Measurements from ENCODE around the gene GRB10. TPM values are rescaled to one million over a fixed set of nuclear protein-coding genes. Genes with fewer than 3 reads are reported as not detected.

The GRB10 gene
- total and polyA plus RNA-seq, 4 donors, result 11.6 to 68.6 (median 41.0) TPM

DNA sequence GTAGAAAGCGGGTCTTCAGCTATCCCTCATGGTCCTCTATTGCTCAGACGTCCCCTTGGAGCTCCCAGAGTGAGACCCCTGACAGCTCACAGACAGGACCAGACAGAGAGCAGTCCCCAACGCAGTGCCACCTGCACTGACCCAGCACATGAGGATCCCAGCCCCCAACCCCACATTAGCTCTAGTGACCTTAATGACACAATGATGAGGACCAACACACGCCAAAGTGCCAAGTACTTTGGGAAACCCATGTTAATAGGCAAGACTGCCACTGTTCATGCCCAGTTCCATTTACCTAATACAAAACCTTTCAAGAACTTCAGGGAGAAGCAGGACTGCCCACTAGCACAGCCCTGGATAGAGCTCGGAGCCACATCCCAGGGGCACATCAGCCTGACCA is 5.7 kb upstream of the GRB10 start:
- peaks cover 3 to 25% (median 8%) of the 10 kb centered on the region in 5 donors for H3K4me1 ChIP-seq (ENCODE audit: control insufficient read depth in 5 of 5, insufficient read depth in 5 of 5, low read length in 5 of 5)
- ATAC-seq (ENCODE audit: insufficient read depth, low FRiP score), result no peak
- DNase-seq, result no peak
- no peak overlapping the region for H3K4me3 ChIP-seq
- H3K27me3 ChIP-seq (ENCODE audit: control insufficient read depth in 3 of 3, insufficient read depth in 3 of 3, low read length in 2 of 3), result peaks cover 0 to under 1% (median under 1%) of the 10 kb centered on the region in 3 donors
- H3K9ac ChIP-seq (ENCODE audit: insufficient read depth in 1 of 2, low read length in 2 of 2), result no peak overlapping the region
- peaks cover 0 to 9% (median 3%) of the 10 kb centered on the region in 4 donors for H3K9me3 ChIP-seq (ENCODE audit: control insufficient read depth in 4 of 4, insufficient read depth in 3 of 4, low read length in 3 of 4)
- peaks cover 0 to 3% (median 0%) of the 10 kb centered on the region in 4 donors for H3K36me3 ChIP-seq (ENCODE audit: control insufficient read depth in 4 of 4, insufficient read depth in 4 of 4, low read length in 4 of 4)
- WGBS, 2 donors, result 92 to 99% methylated on average over 5 of the region's 5 CpGs
- peak overlapping the region in 1 of 2 donors; percentile 5 for H3K27ac ChIP-seq (ENCODE audit: low read depth in 1 of 2, low read length in 1 of 2)
- TF ChIP-seq, protein P1, sequence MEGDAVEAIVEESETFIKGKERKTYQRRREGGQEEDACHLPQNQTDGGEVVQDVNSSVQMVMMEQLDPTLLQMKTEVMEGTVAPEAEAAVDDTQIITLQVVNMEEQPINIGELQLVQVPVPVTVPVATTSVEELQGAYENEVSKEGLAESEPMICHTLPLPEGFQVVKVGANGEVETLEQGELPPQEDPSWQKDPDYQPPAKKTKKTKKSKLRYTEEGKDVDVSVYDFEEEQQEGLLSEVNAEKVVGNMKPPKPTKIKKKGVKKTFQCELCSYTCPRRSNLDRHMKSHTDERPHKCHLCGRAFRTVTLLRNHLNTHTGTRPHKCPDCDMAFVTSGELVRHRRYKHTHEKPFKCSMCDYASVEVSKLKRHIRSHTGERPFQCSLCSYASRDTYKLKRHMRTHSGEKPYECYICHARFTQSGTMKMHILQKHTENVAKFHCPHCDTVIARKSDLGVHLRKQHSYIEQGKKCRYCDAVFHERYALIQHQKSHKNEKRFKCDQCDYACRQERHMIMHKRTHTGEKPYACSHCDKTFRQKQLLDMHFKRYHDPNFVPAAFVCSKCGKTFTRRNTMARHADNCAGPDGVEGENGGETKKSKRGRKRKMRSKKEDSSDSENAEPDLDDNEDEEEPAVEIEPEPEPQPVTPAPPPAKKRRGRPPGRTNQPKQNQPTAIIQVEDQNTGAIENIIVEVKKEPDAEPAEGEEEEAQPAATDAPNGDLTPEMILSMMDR (IDR thresholded peaks at IDR 0.05; ENCODE audit: control extremely low read depth, extremely low read depth), result no peak

DNA sequence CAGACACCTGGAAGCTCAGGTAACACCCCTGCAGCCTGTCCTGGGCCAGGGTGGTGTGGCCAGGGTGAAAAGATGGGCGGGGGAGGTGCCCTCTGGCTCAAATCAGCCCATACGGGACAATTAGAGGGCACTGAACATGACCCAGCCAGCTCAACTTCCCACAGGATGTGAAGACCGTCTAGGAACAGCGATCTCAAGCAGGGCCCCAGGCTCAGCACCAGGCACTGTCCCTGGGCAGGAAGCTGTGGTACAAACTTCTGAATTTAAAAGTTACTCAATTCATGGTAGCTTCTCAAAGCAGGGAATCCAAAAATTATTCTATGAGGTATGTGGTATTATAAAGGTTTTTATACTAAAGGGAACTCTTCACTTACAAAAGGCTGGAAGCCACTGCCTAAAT is 5.1 kb upstream of the GRB10 start:
- Histone ChIP-seq H3K9ac (ENCODE audit: insufficient read depth in 1 of 2, low read length in 2 of 2) (no peak overlapping the region), H3K36me3 (ENCODE audit: control insufficient read depth in 4 of 4, insufficient read depth in 4 of 4, low read length in 4 of 4) (peaks cover 0 to 3% (median 0%) of the 10 kb centered on the region in 4 donors), H3K9me3 (ENCODE audit: control insufficient read depth in 4 of 4, insufficient read depth in 3 of 4, low read length in 3 of 4) (peaks cover 0 to 9% (median 3%) of the 10 kb centered on the region in 4 donors), H3K27me3 (ENCODE audit: control insufficient read depth in 3 of 3, insufficient read depth in 3 of 3, low read length in 2 of 3) (peaks cover 0 to 3% (median 3%) of the 10 kb centered on the region in 3 donors), H3K27ac (ENCODE audit: low read depth in 1 of 2, low read length in 1 of 2) (no peak overlapping the region), H3K4me3 (no peak overlapping the region), H3K4me1 (ENCODE audit: control insufficient read depth in 5 of 5, insufficient read depth in 5 of 5, low read length in 5 of 5) (peaks cover 3 to 29% (median 8%) of the 10 kb centered on the region in 5 donors)
- TF ChIP-seq, protein P1 (IDR thresholded peaks at IDR 0.05; ENCODE audit: control extremely low read depth, extremely low read depth), result no peak
- DNase-seq, result no peak
- 38 to 63% methylated on average over 4 of the region's 4 CpGs for WGBS, 2 donors
- ATAC-seq (ENCODE audit: insufficient read depth, low FRiP score), result no peak

DNA sequence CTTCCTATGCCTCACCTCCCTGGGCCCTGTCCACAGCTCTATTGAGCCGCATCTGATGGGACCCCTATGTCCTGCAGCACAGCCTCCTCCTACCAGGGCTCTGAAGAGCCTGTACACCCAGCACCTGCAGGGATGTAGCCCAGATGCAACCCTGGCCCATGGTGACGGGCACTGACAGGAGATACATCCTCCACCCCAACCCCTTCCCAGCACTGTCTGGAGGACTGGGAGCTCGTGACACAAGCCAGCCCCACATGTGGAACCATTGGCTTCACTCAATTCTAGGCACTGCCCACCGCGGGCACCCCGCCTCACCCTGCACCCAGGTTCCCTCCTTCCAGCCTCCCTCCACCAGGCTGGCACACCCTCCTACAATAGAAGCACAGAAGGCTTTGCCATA is 2.6 kb upstream of the GRB10 start:
- Histone ChIP-seq H3K4me1 (ENCODE audit: control insufficient read depth in 5 of 5, insufficient read depth in 5 of 5, low read length in 5 of 5) (peaks cover 0 to 26% (median 3%) of the 10 kb centered on the region in 5 donors), H3K36me3 (ENCODE audit: control insufficient read depth in 4 of 4, insufficient read depth in 4 of 4, low read length in 4 of 4) (peaks cover 0 to 3% (median 0%) of the 10 kb centered on the region in 4 donors), H3K9me3 (ENCODE audit: control insufficient read depth in 4 of 4, insufficient read depth in 3 of 4, low read length in 3 of 4) (peaks cover 0 to 9% (median 3%) of the 10 kb centered on the region in 4 donors), H3K27me3 (ENCODE audit: control insufficient read depth in 3 of 3, insufficient read depth in 3 of 3, low read length in 2 of 3) (peaks cover 0 to 3% (median 3%) of the 10 kb centered on the region in 3 donors), H3K27ac (ENCODE audit: low read depth in 1 of 2, low read length in 1 of 2) (no peak overlapping the region), H3K4me3 (no peak overlapping the region), H3K9ac (ENCODE audit: insufficient read depth in 1 of 2, low read length in 2 of 2) (no peak overlapping the region)
- 86 to 94% methylated on average over 6 of the region's 6 CpGs for WGBS, 2 donors
- TF ChIP-seq, protein P1 (IDR thresholded peaks at IDR 0.05; ENCODE audit: control extremely low read depth, extremely low read depth), result no peak
- ATAC-seq (ENCODE audit: insufficient read depth, low FRiP score), result no peak
- DNase-seq, result no peak

Measured in lung (tissue), 12 donors.